Activated T-helper 17 cell treated with anti-CD3 and anti-CD28 coated beads, Interleukin-2, amount 50 U/mL, for 72 hours (primary cell): ENCODE data around the gene KDM1B. TPM values are rescaled to one million over a fixed set of nuclear protein-coding genes. Genes with fewer than 3 reads are reported as not detected.
"Not testable (repeated sequence)": the region's sequence is repeated elsewhere in the genome, so short reads cannot be mapped to it uniquely, and the experiment has no call there.

Source experiments
- ATAC-seq: fragments of 150-1000 bp; cut with Tn5 transposase; replicated peaks from 2 replicates; pipeline ENCODE4 v1.10.0; 2021; ENCODE audit warnings: mild to moderate bottlenecking, moderate library complexity
- H3K27ac Mint-ChIP-seq: one replicate; pipeline ENCODE4 v1.8.0; 2022; ENCODE audit warnings: mixed read lengths
- H3K27me3 Mint-ChIP-seq: one replicate; pipeline ENCODE4 v1.8.0; 2022; ENCODE audit warnings: mixed read lengths
- H3K36me3 Mint-ChIP-seq: one replicate; pipeline ENCODE4 v1.8.0; 2022; ENCODE audit warnings: low read depth, mild to moderate bottlenecking, mixed read lengths
- H3K4me1 Mint-ChIP-seq: one replicate; pipeline ENCODE4 v1.8.0; 2022; ENCODE audit warnings: mixed read lengths
- H3K4me3 Mint-ChIP-seq: one replicate; pipeline ENCODE4 v1.8.0; 2022; ENCODE audit warnings: mild to moderate bottlenecking, mixed read lengths
- H3K9me3 Mint-ChIP-seq: one replicate; pipeline ENCODE4 v1.8.0; 2022; ENCODE audit warnings: mixed read lengths
- total RNA-seq, 2 donors: library from RNA; stranded (reverse); gene quantifications; one replicate each; pipeline ENCODE4 v1.2.3, GENCODE V29; 2022

The KDM1B gene
- total RNA-seq, 2 donors from 2014 or later, result 5.5 to 8.7 TPM

DNA sequence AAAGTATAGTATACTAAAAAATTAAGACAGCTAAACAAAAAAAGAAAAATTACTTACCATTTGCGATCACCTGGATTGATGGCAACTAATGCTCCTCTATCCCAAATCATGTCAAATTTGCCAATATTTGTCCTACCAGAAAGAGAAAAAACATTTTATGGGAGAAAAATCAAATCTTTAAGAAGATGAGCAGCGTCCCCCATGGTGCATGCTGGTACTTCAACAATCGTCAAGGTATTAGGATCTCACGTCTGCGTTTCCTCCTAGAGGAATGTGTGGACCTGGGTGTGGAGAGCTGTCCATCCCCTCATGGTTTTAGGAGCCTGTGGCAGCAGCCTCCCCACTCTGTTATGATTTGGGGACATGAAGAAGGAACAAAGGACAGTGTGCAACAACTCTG is 16.3 kb upstream of the KDM1B start:
- H3K27me3 Mint-ChIP-seq, result no peaks in the 10 kb centered on the region
- no peak overlapping the region for H3K4me3 Mint-ChIP-seq
- ATAC-seq, result no peak
- H3K27ac Mint-ChIP-seq, result no peak overlapping the region
- H3K9me3 Mint-ChIP-seq, result no peaks in the 10 kb centered on the region
- peaks cover 82% of the 10 kb centered on the region for H3K36me3 Mint-ChIP-seq
- no peaks in the 10 kb centered on the region for H3K4me1 Mint-ChIP-seq

DNA sequence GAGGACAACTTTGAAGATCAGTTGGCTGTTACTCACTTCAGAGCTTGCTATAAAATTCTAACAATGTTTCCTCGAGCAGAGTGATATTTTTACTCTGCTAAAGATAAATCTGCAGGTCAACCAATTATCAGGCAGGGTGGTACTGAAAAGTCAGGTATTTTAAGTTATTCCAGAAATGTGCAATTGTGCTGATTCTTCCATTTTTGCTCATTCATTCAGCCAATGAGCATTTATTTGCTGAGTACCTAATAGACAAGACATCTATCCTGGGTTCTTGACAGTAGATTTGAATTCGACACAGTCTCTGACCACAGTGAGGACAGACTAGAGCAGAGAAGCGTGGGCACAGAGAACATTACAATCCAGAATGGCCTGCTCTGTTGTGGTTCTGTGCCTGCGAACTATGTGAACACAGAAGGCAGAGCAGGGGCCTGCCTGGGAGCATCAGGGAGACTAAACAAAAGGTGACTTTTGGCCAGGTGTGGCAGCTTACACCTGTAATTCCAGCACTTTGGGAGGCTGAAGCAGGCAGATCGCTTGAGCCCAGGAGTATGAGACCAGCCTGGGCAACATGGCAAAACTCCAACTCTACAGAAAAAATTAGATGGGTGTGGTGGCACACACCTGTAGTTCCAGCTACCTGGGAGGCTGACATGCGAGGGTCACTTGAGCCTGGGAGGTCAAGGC is 15.1 kb upstream of the KDM1B start:
- Mint-ChIP-seq H3K4me3 (no peak overlapping the region), H3K36me3 (peaks cover 76% of the 10 kb centered on the region), H3K9me3 (no peaks in the 10 kb centered on the region), H3K27me3 (no peaks in the 10 kb centered on the region), H3K27ac (no peak overlapping the region), H3K4me1 (no peaks in the 10 kb centered on the region)
- no peak for ATAC-seq

DNA sequence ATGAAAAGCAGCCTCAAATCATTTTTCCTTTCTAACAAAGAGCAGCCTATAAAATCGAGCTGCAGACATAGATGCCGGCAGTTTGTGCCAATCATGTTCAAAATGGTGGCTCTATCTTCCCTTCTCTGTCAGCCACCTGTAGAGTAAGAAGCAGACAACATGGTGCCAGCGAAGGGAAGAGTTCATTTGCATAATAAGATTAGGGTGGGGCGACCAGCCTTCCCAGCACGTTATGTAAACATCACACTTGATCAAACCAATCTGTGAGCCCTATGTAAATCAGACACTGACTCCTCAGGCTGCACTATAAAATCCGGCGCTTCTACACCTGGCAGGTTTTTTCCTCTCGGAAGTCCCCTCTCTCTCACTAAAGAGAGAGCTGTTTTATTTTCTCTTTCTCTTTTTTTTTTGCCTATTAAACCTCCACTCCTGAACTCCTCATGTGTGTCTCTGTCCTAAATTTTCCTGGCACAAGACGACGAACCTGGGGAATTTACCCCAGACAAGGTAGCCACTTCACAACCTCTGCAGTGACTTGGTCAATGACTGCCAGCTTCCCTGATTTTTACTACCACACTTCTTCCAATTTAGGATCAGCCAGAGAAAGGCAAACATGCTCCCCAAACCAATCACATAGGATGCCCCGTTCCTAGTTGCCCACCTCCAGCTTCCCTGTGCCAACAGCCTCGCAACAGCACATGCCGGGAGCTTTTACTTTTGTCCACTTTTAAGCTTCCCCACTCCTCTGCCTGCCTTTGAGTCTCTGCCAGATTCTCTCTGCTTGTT is 13.2 kb upstream of the KDM1B start:
- Mint-ChIP-seq H3K27ac (no peak overlapping the region), H3K27me3 (no peaks in the 10 kb centered on the region), H3K4me3 (no peak overlapping the region), H3K4me1 (peaks cover 2% of the 10 kb centered on the region), H3K9me3 (no peaks in the 10 kb centered on the region), H3K36me3 (peaks cover 67% of the 10 kb centered on the region)
- ATAC-seq, result no peak

DNA sequence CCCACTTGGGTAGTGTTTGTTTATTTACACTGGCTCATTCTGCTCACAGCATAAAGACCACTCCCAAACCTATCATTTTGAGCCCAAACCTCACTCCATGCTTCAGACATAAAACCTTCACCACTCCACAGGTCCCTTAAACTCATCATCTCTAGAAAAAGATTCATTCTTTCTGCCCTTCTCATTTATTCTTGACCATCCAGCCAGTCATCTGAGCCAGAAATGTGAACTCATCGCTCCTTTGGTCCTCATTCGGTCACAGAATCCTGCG is 12.7 kb upstream of the KDM1B start:
- Mint-ChIP-seq H3K36me3 (peaks cover 67% of the 10 kb centered on the region), H3K9me3 (no peaks in the 10 kb centered on the region), H3K27ac (no peak overlapping the region), H3K27me3 (no peaks in the 10 kb centered on the region), H3K4me1 (peaks cover 6% of the 10 kb centered on the region), H3K4me3 (no peak overlapping the region)
- ATAC-seq, result no peak

DNA sequence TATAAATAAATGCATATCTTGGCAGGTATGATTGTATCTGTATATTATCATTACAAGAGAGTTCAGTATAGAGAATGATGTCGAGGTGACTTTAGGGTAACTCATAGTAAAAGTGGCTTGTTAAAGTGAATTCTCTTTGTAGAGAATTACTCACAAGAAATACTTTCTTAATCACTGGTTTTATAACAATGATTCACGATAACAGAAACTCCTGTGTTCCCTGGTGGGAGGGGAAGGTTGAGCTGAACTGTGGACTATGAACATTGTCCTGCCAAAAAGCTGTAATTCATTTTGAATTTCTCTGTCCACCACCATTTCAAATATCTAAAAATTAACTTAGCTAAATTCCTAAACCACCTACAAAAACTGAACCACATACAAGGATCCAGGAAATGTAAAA is 8.1 kb upstream of the KDM1B start:
- Mint-ChIP-seq H3K4me1 (peaks cover 6% of the 10 kb centered on the region), H3K27me3 (no peaks in the 10 kb centered on the region), H3K4me3 (no peak overlapping the region), H3K36me3 (peaks cover 38% of the 10 kb centered on the region), H3K27ac (no peak overlapping the region), H3K9me3 (no peaks in the 10 kb centered on the region)
- ATAC-seq, result peak; percentile 94

DNA sequence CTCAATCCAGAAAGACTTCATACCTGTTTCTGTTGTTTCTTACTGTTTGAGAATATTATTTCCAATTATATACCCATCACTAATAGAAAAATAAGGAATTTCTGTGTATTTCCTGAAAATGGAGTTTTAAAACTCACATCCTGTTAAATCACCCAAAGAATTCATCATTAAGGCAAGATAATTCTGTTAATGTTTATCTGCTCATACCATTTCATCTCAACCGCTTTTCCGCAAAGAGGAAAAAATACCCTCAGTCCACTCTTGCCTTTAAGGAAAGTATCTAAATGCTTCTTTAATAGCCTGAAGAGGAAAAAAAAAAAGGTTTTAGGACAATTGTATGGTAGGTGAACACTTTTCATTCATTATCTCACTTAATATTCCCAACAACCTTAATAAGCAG is 7.6 kb upstream of the KDM1B start:
- H3K27me3 Mint-ChIP-seq, result no peaks in the 10 kb centered on the region
- no peak for ATAC-seq
- H3K9me3 Mint-ChIP-seq, result no peaks in the 10 kb centered on the region
- no peak overlapping the region for H3K27ac Mint-ChIP-seq
- H3K36me3 Mint-ChIP-seq, result peaks cover 34% of the 10 kb centered on the region
- H3K4me1 Mint-ChIP-seq, result peaks cover 9% of the 10 kb centered on the region
- no peak overlapping the region for H3K4me3 Mint-ChIP-seq

DNA sequence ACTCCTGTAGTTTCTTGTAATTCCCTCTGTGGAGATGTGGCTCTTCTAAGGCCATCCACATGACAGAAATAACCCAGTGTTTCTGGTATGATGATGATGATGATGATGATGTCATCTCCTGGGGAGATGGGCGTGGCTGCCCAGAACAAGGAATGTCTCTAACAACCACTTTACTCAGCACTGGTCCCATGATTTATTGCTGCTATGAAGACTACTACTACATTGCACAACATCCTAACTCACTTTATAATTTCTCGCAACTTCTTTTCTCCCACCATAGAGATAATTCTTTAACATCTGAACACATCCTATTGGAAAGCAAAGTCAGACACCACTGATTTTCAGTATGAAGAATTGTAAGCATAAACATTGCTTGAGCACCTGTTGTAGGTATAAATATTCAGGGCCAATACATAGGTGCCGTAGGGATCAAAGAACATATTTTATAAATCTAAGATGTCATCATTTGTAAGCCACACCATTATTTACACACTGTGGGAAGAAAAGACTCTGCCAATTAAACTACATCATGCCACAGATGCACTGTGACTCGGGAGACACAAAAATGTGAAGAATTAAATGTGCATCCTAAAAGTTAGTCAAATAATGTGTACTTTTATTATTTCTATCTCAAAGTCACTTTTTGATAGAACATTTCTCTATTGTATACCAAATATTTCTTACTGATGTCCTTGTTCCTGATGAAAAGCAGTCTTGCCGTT is 6.8 kb upstream of the KDM1B start:
- Mint-ChIP-seq H3K9me3 (no peaks in the 10 kb centered on the region), H3K36me3 (peaks cover 25% of the 10 kb centered on the region), H3K4me3 (no peak overlapping the region), H3K27me3 (no peaks in the 10 kb centered on the region), H3K4me1 (peaks cover 15% of the 10 kb centered on the region), H3K27ac (no peak overlapping the region)
- no peak for ATAC-seq

DNA sequence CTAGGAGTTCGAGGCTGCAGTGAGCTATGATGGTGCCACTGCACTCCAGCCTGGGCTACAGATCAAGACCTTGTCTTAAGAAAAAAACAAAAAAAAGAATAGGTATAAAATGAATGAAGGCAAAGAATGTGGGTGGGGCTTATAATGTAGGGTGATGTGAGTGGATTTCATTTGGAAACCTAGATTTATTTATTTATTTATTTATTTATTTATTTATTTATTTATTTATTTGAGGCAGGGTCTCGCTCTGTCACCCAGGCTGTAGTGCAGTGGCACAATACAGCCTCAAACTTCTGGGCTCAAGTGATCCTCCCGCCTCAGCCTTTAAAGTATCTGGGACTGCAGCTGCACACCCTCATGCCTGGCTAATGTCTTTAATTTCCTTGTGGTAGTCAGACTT is 3.8 kb upstream of the KDM1B start:
- peaks cover 19% of the 10 kb centered on the region for H3K4me1 Mint-ChIP-seq
- ATAC-seq, H3K9me3 Mint-ChIP-seq, H3K27ac Mint-ChIP-seq, H3K27me3 Mint-ChIP-seq, H3K4me3 Mint-ChIP-seq: not testable (repeated sequence)
- H3K36me3 Mint-ChIP-seq, result peaks cover 24% of the 10 kb centered on the region

DNA sequence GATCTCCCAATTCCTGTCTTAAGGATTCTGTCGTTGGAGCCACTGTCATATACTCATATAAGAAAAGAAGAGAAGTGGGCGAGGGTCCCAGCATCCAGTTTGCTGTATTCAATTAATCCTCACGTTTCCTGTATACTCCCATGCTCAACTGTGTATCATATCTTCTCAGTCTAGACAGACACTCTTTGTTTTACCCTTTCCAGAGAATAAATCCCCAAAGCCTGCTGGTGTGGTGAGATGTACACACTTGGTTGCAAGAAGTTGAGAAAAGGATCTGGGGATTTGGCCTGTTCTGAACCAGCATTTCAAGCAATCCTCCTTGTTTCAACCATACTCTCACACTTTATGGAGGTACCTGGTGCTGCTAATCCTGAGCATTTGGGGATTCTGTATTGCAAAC is 3.4 kb upstream of the KDM1B start:
- Mint-ChIP-seq H3K27ac (no peak overlapping the region), H3K9me3 (no peaks in the 10 kb centered on the region), H3K4me3 (no peak overlapping the region), H3K36me3 (peaks cover 22% of the 10 kb centered on the region), H3K4me1 (peaks cover 18% of the 10 kb centered on the region), H3K27me3 (no peaks in the 10 kb centered on the region)
- no peak for ATAC-seq

DNA sequence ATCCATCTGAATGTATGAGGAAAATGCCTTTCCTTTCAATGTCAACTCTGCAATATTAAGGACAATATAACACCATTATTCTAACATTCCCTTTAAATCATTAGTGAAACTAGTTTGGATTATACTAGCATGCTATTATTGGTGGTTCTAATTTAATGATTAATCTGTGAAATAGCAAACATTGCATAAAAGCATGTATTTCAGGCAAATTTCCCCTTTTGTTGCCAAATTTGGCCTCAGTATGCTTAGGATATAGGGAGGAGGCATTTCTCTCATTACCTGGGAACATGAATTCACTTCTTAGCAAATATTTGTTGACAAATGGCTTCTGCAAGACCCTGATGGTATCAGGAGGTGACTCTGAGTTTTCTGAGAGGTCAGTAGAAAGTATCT is 1.9 kb upstream of the KDM1B start:
- H3K4me1 Mint-ChIP-seq, result peaks cover 13% of the 10 kb centered on the region
- H3K4me3 Mint-ChIP-seq, result peak overlapping the region; percentile 68
- no peaks in the 10 kb centered on the region for H3K27me3 Mint-ChIP-seq
- peak overlapping the region; percentile 64 for H3K27ac Mint-ChIP-seq
- no peak for ATAC-seq
- no peaks in the 10 kb centered on the region for H3K9me3 Mint-ChIP-seq
- H3K36me3 Mint-ChIP-seq, result peaks cover 9% of the 10 kb centered on the region

DNA sequence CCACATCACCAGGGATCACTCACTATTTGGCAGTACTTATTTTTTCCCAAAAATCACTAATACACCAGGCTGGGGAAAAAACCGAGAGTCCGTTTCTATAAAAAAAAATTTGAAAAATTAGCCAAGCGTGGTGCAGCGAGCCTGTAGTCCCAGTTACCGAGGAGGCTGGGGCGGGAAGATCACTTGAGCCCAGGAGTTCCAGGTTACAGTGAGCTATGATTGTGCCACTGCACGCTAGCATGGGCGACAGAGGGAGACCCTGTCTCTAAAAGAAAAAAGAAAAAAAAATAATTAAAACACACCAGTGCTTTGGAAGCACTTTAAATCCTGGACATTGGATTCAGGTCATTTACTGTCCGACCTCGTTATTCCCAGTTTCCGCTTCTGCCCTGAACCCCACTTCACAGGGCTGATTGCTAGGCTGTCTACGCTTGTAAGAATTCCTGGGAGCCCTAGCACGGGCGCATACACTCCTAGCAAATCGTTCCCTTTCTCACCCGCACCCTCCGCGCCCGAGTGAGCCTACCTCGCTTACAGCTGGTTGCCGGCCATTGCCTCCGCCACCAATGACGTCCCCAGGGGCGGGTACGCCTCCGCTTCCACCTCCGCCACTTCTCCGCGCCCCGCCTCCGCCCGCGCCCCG is 594 bp upstream of the KDM1B start, which contains the start of gene TPMT:
TPMT (minus strand) TSS at position 571 of the 643 bp plus-strand sequence. CDS start 5,950 bp downstream, outside the sequence.
- Mint-ChIP-seq H3K36me3 (peaks cover 3% of the 10 kb centered on the region), H3K4me1 (peaks cover 13% of the 10 kb centered on the region), H3K9me3 (no peaks in the 10 kb centered on the region), H3K27ac (peak within 1 kb of the TSS; percentile 84), H3K4me3 (peak within 1 kb of the TSS; percentile 94), H3K27me3 (no peaks in the 10 kb centered on the region)
- peak; percentile 63 for ATAC-seq

DNA sequence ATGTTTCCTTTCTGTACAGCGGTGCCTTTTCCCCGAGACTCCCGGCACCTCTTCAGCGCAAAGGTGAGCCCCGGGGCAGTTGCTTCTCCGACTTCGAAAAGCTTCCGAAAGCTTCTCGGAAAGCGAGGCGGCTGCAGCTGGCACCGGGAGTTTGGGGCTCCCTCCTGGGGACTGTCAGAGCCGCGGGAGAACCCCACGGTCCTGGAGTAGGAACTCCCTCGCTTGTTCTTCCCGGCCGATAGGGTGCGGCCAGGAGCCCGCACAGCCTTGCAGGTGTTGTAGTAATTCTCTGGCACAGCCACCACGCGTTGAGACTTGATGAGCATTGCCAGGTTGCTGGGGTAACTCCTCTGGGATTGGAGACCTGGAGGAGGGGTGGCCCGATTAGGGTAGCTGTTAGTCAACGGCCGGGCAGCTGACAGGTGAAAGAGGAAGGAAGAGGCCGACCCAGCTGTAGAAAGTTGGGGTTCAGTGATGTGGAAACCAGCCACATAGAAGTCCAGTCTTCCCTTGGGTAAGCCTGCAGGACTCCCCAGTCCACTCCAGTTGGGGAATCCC is 721 bp downstream of the KDM1B start:
- ATAC-seq, result peak; percentile 4
- peaks cover 14% of the 10 kb centered on the region for H3K4me1 Mint-ChIP-seq
- peak overlapping the region; percentile 94 for H3K4me3 Mint-ChIP-seq
- no peaks in the 10 kb centered on the region for H3K27me3 Mint-ChIP-seq
- peak overlapping the region; percentile 66 for H3K27ac Mint-ChIP-seq
- H3K9me3 Mint-ChIP-seq, result no peaks in the 10 kb centered on the region
- peaks cover 15% of the 10 kb centered on the region for H3K36me3 Mint-ChIP-seq

DNA sequence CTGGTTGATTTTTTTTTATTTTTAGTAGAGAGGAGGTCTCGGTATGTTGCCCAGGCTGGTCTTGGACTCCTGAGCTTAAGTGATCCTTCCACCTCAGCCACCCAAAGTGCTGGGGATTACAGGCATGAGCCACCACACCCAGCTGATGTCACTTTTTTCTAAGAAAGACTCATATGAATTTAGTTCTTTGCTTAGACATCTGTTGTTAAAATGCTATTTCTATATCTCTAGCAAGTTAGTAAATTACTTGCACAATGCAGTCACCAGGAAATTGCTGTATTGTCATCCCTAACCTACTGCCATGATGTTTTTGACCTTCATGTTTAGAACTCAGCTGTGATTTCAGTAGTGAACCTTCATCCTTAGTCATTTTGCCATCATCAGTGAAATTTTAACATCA is 5.7 kb downstream of the KDM1B start:
- H3K27ac Mint-ChIP-seq, result no peak overlapping the region
- H3K27me3 Mint-ChIP-seq, result no peaks in the 10 kb centered on the region
- peaks cover 54% of the 10 kb centered on the region for H3K36me3 Mint-ChIP-seq
- no peak overlapping the region for H3K4me3 Mint-ChIP-seq
- peaks cover 11% of the 10 kb centered on the region for H3K4me1 Mint-ChIP-seq
- H3K9me3 Mint-ChIP-seq, result no peaks in the 10 kb centered on the region
- peak; percentile 87 for ATAC-seq

DNA sequence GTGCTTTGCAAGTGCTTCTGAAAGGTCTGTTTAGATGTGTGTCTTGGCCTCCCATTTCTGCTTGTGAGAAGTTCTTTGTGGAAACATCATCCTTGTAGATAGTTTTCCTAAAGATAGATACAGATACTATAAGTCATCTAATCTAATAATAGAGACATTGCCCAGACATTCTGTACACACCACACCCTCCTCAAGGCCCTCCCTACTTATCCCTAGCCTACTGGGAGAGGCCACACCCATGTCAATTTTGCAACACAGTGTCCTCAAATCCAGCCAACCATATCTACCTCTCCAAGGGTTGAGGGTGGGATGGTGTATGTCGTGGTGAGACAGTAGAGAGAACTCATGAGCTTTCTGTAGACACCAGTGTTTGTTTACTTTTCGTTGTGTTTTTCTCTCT is 6.2 kb downstream of the KDM1B start:
- no peak overlapping the region for H3K4me3 Mint-ChIP-seq
- H3K9me3 Mint-ChIP-seq, result no peaks in the 10 kb centered on the region
- H3K4me1 Mint-ChIP-seq, result peaks cover 7% of the 10 kb centered on the region
- no peak for ATAC-seq
- peak overlapping the region; percentile 56 for H3K27ac Mint-ChIP-seq
- peaks cover 59% of the 10 kb centered on the region for H3K36me3 Mint-ChIP-seq
- no peaks in the 10 kb centered on the region for H3K27me3 Mint-ChIP-seq
